ENCODE measurements around the gene PANK2.

The PANK2 gene

DNA sequence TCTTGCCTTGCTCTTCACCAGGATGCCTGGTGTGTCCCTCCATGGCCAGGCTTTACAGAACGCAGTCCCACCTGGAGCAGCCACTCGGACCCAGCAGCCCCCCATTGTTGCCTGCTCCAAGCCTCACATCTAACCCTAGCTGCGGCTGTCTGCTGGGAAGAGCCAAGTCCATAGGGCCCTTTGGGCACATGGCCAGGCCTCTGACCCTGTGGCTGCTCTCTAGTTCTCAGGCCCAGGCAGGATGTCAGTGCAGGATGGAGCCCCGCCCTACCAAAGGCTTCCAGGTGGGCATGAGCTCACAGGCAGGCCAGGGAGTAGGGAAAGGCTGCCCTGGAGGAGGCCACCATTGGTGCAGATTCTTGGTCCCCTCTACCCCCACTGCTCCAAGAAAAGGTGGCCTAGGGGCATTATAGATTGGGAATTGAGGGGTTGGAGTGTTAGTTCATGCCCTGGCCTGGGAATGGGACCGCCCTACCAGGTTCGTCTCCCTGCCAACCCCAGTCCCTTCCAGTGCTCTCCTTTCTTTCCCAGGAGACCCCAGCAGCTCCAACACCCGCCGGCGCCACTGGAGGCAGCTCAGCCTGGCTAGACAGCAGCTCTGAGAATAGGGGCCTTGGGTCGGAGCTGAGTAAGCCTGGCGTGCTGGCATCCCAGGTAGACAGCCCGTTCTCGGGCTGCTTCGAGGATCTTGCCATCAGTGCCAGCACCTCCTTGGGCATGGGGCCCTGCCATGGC lies 23.9 kb upstream of the PANK2 start:
- no peak for TF ChIP-seq ZFX (IDR thresholded peaks at IDR 0.05; ENCODE audit: borderline replicate concordance)
- TF ChIP-seq, protein P1, sequence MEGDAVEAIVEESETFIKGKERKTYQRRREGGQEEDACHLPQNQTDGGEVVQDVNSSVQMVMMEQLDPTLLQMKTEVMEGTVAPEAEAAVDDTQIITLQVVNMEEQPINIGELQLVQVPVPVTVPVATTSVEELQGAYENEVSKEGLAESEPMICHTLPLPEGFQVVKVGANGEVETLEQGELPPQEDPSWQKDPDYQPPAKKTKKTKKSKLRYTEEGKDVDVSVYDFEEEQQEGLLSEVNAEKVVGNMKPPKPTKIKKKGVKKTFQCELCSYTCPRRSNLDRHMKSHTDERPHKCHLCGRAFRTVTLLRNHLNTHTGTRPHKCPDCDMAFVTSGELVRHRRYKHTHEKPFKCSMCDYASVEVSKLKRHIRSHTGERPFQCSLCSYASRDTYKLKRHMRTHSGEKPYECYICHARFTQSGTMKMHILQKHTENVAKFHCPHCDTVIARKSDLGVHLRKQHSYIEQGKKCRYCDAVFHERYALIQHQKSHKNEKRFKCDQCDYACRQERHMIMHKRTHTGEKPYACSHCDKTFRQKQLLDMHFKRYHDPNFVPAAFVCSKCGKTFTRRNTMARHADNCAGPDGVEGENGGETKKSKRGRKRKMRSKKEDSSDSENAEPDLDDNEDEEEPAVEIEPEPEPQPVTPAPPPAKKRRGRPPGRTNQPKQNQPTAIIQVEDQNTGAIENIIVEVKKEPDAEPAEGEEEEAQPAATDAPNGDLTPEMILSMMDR (IDR thresholded peaks at IDR 0.05): no peak
- no peak overlapping the region for H3K27ac ChIP-seq

DNA sequence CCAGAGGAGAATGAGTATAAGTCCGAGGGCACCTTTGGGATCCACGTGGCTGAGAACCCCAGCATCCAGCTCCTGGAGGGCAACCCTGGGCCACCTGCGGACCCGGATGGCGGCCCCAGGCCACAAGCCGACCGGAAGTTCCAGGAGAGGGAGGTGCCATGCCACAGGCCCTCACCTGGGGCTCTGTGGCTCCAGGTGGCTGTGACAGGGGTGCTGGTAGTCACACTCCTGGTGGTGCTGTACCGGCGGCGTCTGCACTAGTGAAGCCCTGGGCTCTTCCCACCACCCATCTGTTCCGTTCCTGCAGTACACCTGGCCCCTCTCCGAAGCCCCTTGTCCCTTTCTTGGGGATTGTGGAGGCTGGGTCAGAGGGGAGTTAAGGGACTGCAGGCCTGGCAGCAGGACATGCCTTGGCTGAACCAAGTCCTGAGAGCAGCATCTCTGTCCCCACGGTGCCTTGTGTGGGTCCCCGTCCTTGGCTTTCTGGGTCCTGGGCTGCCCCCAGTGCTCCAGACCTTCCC lies 23.2 kb upstream of the PANK2 start:
- TF ChIP-seq, protein P1 (IDR thresholded peaks at IDR 0.05): no peak
- no peak for TF ChIP-seq ZFX (IDR thresholded peaks at IDR 0.05; ENCODE audit: borderline replicate concordance)
- H3K27ac ChIP-seq: no peak overlapping the region

DNA sequence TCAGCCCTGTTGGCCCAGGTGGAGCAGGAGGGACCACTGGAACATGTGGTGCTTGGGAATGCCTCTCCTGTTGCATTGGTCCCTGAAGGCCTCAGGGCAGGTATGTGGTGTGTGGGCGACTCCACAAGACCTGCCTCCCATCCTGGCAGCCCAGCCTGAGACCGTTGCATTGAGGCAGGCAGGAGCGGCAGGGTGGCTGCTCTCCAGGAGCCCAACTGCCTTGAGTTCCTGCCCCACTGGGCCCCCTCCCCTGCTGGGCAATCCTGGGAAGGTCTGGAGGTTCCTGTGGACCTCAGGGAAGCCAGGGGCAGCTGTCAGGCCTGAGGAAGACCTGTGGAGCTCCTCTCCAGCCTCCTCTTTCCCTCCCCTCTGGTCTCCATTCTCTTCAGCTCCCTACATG lies 22.7 kb upstream of the PANK2 start:
- no peak overlapping the region for H3K27ac ChIP-seq
- TF ChIP-seq, protein P1 (IDR thresholded peaks at IDR 0.05): no peak
- TF ChIP-seq ZFX (IDR thresholded peaks at IDR 0.05; ENCODE audit: borderline replicate concordance): no peak

DNA sequence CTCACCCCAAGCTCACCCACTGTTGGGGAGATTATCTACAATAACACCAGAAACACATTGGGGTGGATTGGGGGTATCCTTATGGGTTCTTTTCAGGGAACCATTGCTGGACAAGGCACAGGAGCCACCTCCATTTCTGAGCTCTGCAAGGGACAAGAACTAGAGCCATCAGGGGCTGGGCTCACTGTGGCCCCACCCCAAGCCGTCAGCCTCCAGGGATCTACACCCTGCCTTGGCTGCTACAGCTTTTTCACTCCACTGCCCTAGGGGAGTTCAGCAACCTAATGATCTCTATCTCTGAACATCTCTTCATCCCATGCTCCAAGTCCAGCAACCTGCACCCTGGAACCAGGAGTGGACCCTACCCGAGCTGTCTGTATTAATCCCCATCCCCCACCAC lies 21.4 kb upstream of the PANK2 start:
- no peak overlapping the region for H3K27ac ChIP-seq
- TF ChIP-seq, protein P1 (IDR thresholded peaks at IDR 0.05): no peak
- TF ChIP-seq ZFX (IDR thresholded peaks at IDR 0.05; ENCODE audit: borderline replicate concordance): no peak

DNA sequence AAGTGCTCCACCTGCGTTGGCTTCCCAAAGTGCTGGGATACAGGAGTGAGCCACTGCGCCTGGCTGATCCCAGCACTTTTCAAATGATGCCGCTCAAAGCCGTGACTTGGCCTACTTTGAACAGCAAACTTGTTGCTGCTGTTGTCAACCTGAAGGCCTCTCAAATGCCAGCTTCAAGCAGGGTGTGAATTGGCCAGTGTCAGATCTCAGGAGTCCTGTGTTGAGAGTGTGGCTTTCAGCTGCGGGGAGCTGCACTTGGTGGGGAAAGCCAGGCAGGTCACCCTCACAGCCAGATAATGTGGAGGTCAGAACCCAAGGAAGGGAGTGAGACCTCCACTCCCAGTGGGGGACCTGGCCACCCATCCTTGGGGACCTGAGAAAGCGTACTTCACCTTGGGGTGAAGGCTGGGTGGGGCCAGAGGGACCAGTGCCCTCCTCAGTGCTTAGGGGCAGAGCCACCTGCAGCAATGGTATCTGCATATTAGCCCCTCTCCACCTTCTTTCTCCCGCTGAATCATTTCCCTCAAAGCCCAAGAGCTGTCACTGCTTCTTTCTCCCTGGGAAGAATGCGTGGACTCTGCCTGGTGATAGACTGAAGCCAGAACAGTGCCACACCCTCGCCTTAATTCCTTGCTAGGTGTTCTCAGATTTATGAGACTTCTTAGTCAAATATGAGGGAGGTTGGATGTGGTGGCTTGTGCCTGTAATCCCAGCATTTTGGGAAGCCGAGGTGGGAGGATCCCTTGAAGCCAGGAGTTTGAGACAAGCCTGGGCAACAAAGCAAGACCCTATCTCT lies 19.1 kb upstream of the PANK2 start:
- no peak overlapping the region for H3K27ac ChIP-seq
- TF ChIP-seq, protein P1 (IDR thresholded peaks at IDR 0.05): no peak

DNA sequence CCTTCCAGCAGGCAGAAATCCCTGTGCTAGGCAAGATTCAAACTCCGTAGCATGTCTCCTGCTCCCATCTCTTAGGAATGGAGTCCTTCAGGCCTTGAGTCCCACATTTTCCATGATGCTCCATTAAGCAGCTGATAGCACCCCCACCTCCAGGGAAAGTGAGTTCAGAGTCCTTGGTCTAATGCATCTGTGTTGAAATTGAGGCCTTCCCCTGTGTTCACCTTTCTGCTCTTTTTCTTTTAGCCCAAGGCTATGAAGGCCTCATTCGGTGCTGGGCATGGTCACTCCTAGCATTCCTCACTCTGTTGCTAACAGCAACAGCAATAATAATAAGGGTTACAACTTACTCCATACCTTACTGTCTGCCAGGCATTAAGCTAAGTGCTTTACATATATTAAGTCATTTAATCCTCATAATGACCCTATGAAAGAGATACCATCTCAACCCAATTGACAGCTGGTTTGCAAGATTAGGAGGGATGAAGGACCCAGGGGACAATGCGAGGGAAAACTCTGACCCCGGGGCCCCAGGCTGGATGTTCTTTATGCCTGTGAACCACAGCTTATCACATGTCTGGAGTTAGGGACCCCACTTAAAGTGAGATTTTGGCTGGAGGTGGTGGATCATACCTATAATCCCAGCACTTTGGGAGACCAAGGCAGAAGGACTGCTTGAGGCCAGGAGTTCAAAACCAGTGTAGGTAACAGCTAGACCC lies 17.5 kb upstream of the PANK2 start:
- H3K27ac ChIP-seq: no peak overlapping the region
- TF ChIP-seq ZFX (IDR thresholded peaks at IDR 0.05; ENCODE audit: borderline replicate concordance): no peak
- TF ChIP-seq, protein P1 (IDR thresholded peaks at IDR 0.05): no peak

Measured in 22Rv1 (cell line).